GM18868 (cell line): ENCODE results near the gene C9orf40.

Experiments
- ATAC-seq: cut with Tn5 transposase; IDR thresholded peaks from one replicate; pipeline ENCODE4 v1.9.1; 2021; ENCODE audit warnings: mild to moderate bottlenecking, moderate library complexity; ENCODE audit not compliant: unreplicated experiment

Gene C9orf40

DNA sequence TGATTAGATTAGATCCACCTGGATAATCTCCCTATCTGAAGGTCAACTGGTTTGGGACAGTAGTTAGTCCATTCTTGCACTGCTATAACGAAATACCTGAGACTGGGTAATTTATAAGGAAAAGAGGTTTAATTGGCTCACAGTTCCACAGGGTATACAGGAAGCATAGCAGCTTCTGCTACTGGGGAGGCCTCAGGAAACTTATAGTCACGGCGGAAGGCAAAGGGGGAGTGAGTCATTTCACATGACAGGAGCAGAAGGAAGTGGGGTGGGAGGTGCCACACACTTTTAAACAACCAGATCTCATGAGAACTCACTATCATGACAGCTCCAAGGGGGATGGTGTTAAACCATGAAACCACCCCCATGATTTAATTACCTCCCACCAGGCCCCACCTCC, 9.9 kb downstream of the C9orf40 start:
- no peak for ATAC-seq

DNA sequence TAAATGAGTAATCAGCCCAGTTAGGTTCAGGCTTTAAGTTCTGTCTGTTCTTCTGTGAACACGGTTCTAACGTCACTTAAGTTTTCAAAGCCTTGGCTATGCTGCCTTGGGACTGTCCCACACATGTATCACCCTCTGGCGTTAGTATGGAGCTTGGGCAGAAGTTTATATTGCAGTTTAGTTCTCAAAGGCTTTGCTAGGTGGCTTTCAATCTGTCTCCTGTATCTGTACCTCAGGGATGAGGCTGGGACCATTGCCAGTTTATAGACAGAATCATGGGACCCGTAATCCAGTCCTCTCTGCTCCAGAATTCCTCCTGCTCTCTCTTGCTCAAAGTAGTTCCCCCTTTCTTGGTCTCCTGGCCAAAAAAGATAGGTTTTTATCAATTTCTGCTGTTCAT, 12.1 kb downstream of the C9orf40 start:
- no peak for ATAC-seq

DNA sequence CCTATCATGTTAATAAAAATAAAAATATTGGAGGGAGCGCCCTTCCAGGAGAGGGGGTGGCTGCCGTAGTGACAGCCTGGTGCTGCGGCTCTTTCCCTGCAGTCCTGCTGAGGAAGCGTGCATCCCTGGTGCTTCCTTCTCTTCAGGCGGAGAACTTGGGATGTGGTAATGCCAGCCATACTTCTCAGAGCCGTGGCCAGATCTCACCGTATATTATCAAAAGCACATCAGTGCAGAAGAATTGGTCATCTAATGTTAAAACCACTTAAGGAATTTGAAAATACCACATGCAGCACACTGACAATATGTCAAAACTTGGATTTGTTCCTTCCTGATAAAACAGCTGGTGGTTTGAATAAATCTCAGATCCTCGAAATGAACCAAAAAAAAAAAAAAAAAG, 17.7 kb downstream of the C9orf40 start:
- ATAC-seq = no peak

DNA sequence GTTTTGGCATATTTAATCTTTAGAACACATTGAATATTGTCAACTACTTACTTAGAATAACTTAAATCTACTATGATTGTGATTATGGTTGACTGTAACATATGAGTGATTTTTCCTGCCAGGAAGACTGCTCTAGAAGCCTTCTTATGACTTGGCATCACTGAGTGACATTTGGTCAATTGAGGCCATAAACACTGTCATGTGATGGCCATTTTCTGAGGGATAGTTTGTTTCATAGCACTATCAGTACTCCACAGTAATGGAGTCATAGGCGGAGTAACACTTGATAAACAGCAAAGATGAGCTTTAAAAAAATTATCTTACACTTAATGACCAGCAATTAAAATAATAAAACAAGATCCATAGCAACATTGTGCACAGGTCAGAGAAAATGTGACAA, 31.0 kb downstream of the C9orf40 start:
- ATAC-seq = no peak

DNA sequence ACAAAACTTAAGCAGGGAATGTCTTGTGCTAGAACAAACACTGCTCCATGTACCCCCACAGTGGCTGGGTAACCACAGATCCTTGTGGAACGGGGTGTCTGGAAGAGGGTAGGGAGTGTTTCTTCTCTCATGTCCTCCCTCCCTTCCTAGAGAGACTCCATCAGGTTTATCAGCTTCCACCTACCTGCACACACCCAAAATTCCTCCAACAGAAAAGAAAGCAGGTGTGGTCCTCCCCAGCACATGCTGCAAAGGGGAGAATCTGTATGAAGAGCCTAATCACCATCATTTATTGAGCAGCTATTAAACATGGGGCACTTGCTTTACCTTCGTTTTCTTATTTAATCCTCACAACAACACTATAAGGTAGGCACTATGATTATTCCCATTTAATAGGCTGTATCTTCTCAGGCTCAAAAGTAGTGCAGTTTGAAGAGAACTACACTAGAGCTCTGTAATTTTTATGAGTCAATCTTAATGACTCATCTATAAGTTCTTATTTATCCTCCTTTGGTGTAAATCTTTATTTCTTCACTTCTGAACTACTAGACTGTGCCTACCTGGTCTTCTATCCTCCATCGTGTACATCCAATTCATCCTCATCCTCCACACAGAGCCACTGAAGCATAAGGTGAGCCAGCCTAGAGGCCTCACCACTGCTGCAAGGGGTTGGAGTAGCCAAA, 31.6 kb downstream of the C9orf40 start:
- no peak for ATAC-seq

DNA sequence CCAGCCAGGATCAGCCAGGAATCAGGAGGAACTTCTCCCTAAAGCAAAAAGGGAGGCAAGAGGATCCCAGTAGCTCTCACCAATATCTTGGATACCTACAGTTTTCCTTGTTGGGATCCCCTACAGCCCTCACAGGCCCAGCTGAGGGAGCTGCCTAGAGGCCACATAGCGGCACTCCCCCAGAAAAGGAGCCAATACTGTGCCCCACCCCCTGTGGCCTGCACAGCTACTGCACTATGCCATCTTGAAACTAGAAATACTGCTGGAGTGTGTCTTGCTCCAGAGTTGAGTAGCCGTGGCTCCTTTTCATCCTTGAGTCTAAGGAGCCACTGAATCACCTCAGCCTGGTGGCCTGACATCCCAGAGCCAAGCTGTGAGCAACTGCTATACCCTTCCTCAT, 42.7 kb downstream of the C9orf40 start:
- no peak for ATAC-seq

DNA sequence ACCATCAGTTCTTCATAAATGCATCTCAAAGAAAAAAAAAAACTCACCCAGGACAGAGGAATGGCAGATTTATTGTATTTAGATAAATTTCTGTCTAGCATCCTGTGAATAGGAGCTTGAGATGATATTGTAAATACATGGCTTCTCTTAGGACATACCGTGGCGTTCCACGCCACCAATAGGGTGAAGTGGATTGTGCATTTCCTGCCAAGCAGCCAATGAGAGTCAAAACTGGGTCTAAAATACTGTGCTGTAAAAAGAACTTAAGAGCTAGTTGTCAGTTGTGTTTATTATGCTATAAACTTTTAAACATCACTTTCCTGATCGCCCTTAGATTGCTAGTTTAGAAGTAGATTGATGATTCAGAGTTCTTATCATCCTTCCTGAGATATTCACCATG, 44.0 kb downstream of the C9orf40 start:
- ATAC-seq = no peak

DNA sequence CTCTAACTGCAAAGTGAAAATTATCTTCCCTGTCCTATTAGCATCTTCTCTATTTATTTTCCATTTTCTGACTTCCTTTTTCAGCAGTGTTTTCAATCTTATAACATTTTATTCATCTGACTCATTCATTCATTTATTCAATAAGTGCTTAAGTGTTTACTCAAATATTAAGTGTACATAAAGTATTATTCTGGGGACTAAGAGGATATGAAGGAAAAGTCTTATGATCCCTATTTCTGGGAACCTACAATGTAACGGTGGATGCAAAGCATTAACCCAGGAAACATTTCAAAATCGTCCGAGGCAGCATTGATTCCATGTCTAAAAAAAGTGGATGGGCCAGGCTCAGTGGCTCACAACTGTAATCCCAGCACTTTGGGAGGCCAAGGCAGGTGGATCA, 45.6 kb downstream of the C9orf40 start:
- no peak for ATAC-seq

DNA sequence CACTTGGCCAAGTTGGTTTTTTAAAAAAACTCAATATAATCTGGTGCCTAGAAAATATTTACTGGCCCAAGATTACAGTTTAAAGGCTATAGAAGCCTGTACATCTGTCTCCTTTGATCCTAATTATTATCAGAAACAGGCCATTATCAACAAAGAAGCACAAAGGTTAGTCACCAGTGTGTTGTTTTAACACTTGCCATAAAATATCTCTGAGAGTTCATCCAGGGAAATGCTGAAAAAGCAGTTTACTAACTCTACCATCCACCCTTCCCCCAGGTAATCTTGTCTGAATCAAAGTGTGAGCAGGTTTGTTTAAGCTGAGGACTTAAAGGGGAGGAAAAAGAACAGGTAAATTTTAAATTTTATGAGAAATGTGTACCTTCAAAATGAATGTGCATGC, 51.7 kb downstream of the C9orf40 start:
- ATAC-seq = no peak
